Mesothelial cell of epicardium (in vitro differentiated cells): ENCODE results near the gene RSRP1. TPM values are rescaled to one million over a fixed set of nuclear protein-coding genes. Genes with fewer than 3 reads are reported as not detected.

ENCODE experiments used
- DNase-seq, 2 experiments: peaks; one replicate each; pipeline ENCODE4 v3.0.0; 2021; ENCODE audit warnings: low spot score in 2 of 2; ENCODE audit not compliant: unreplicated experiment in 2 of 2
- H3K27ac Mint-ChIP-seq: 2 replicates; pipeline ENCODE4 v1.8.0; 2021; ENCODE audit warnings: mixed read lengths
- H3K27me3 Mint-ChIP-seq: 2 replicates; pipeline ENCODE4 v1.8.0; 2021; ENCODE audit warnings: low read depth, mixed read lengths
- H3K36me3 Mint-ChIP-seq: 2 replicates; pipeline ENCODE4 v1.8.0; 2021; ENCODE audit warnings: mixed read lengths
- H3K4me1 Mint-ChIP-seq: 2 replicates; pipeline ENCODE4 v1.8.0; 2021; ENCODE audit warnings: mixed read lengths
- H3K4me3 Mint-ChIP-seq: 2 replicates; pipeline ENCODE4 v1.8.0; 2021; ENCODE audit warnings: mild to moderate bottlenecking, moderate library complexity, mixed read lengths
- H3K9me3 Mint-ChIP-seq: 2 replicates; pipeline ENCODE4 v1.8.0; 2021; ENCODE audit warnings: mixed read lengths
- CTCF ChIP-seq: fragments of 200-600 bp; sonication (generic); IDR thresholded peaks from one replicate; pipeline ENCODE4 v1.5.0; 2021; ENCODE audit warnings: antibody characterized with exemption; ENCODE audit not compliant: unreplicated experiment
- total RNA-seq: library from RNA; stranded (reverse); gene quantifications from 3 replicates; pipeline ENCODE4 v1.2.1, GENCODE V29; 2021

RSRP1 gene
- total RNA-seq, 1 donor from 2014 or later = 150 TPM

- H3K9me3 Mint-ChIP-seq = no peaks in the 10 kb centered on the region
- H3K4me3 Mint-ChIP-seq = no peak overlapping the region
- no peaks in the 10 kb centered on the region for H3K27me3 Mint-ChIP-seq
- no peaks in the 10 kb centered on the region for H3K36me3 Mint-ChIP-seq
- H3K4me1 Mint-ChIP-seq = peaks cover 34% of the 10 kb centered on the region
- peak overlapping the region; percentile 7 for H3K27ac Mint-ChIP-seq
- no peak for TF ChIP-seq CTCF
- DNase-seq = no peak
Measured at GRCh38 chr1:25197982-25198662, 49.1 kb downstream of the RSRP1 start.

- Mint-ChIP-seq H3K4me3 (no peak overlapping the region), H3K9me3 (no peaks in the 10 kb centered on the region), H3K27ac (peak overlapping the region; percentile 7), H3K36me3 (no peaks in the 10 kb centered on the region), H3K4me1 (peaks cover 34% of the 10 kb centered on the region), H3K27me3 (no peaks in the 10 kb centered on the region)
- DNase-seq = no peak
- TF ChIP-seq CTCF = no peak
Measured at GRCh38 chr1:25197235-25197975, 49.8 kb downstream of the RSRP1 start.

GRCh38 chr1:25196830-25197229, 50.4 kb downstream of the RSRP1 start:
- TF ChIP-seq CTCF = no peak
- no peak overlapping the region for H3K4me3 Mint-ChIP-seq
- H3K27ac Mint-ChIP-seq = no peak overlapping the region
- H3K27me3 Mint-ChIP-seq = no peaks in the 10 kb centered on the region
- peaks cover 34% of the 10 kb centered on the region for H3K4me1 Mint-ChIP-seq
- H3K36me3 Mint-ChIP-seq = no peaks in the 10 kb centered on the region
- no peak for DNase-seq
- H3K9me3 Mint-ChIP-seq = no peaks in the 10 kb centered on the region

- H3K9me3 Mint-ChIP-seq = no peaks in the 10 kb centered on the region
- H3K36me3 Mint-ChIP-seq = no peaks in the 10 kb centered on the region
- no peak overlapping the region for H3K4me3 Mint-ChIP-seq
- H3K4me1 Mint-ChIP-seq = peaks cover 34% of the 10 kb centered on the region
- no peaks in the 10 kb centered on the region for H3K27me3 Mint-ChIP-seq
- H3K27ac Mint-ChIP-seq = no peak overlapping the region
- DNase-seq = no peak
- TF ChIP-seq CTCF = no peak
Measured at GRCh38 chr1:25195835-25196234, 51.4 kb downstream of the RSRP1 start.

GRCh38 chr1:25194572-25195020, 52.7 kb downstream of the RSRP1 start:
- no peaks in the 10 kb centered on the region for H3K9me3 Mint-ChIP-seq
- H3K4me1 Mint-ChIP-seq = peaks cover 28% of the 10 kb centered on the region
- no peaks in the 10 kb centered on the region for H3K27me3 Mint-ChIP-seq
- no peak overlapping the region for H3K4me3 Mint-ChIP-seq
- no peaks in the 10 kb centered on the region for H3K36me3 Mint-ChIP-seq
- H3K27ac Mint-ChIP-seq = peak overlapping the region; percentile 1
- peak in 1 of 2 experiments; percentile 50 for DNase-seq
- TF ChIP-seq CTCF = no peak
